HG02981 (cell line): Measurements from ENCODE around the gene TMEM150A.
"Not testable (repeated sequence)": the region's sequence is repeated elsewhere in the genome, so short reads cannot be mapped to it uniquely, and the experiment has no call there.

ENCODE experiments used
- ATAC-seq: cut with Tn5 transposase; IDR thresholded peaks from one replicate; pipeline ENCODE4 v1.9.1; 2021; ENCODE audit warnings: mild to moderate bottlenecking, moderate library complexity; ENCODE audit not compliant: unreplicated experiment

Gene TMEM150A

GRCh38 chr2:85602476-85603234 is at the start of gene TMEM150A:
TSS of gene TMEM150A (minus strand) at chr2:85602698. CDS start at chr2:85601948, 750 bp downstream.
- ATAC-seq = peak; percentile 96

GRCh38 chr2:85652056-85652455 is 49.6 kb upstream of the TMEM150A start:
- no peak for ATAC-seq

DNA sequence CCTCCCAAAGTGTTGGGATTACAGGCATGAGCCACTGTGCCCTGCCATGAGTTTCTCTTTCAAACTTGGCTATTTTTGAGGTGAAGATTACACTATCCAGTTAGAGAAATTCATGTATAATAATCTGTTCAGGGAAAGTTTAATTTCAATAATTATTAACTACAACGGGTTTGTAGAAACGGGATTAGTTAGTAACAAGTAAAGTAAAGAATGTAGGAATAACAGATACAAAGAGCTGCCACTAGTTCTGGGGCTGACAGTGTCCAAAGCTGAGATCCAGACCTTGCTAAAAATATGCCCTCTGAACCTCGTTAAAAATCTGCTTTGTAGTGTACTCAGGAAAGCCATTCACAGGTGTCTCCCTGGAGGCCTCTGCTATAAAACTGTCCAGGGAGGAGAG is 48.6 kb upstream of the TMEM150A start:
- no peak for ATAC-seq

DNA sequence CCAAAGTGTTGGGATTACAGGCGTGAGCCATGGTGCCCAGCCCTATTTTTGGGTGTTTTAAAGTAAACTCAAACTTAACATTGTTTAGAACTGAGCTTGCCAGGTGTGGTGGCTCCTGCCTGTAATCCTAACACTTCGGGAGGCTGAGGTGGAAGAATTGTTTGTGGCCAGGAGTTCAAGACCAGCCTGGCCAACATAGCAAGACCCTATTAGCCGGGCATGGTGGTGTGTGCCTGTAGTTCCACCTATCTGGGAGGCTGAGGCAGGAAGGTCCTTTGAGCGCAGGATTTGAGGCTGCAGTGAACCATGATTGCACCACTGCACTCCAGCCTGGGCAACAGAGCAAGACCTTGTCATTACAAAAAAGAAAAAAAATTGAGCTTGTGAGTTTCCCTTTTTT is 48.0 kb upstream of the TMEM150A start:
- no peak for ATAC-seq

- ATAC-seq = no peak
Measured at GRCh38 chr2:85649201-85650190, 47.0 kb upstream of the TMEM150A start.

GRCh38 chr2:85648619-85649018 is 46.1 kb upstream of the TMEM150A start:
- no peak for ATAC-seq

GRCh38 chr2:85647823-85648526 is 45.5 kb upstream of the TMEM150A start:
- ATAC-seq = peak; percentile 67

DNA sequence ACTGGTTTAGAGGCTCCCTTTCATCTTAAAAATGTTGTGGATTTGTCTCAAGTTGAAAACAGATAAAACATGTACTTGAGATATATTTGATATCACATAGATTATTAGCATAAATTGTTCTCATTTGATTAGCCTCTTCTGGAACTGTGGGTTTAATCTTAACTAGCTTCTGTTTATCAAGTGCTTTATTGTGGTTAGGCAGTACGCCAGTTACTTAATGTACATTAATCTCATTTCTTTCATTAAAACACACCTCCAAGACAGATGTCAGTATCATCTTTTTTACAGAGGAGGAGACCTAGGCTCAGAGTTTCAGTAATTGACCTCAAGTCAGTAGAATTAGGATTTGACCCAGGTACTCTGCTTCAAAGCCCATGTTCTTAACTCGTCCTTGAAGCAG is 43.7 kb upstream of the TMEM150A start:
- ATAC-seq = no peak

DNA sequence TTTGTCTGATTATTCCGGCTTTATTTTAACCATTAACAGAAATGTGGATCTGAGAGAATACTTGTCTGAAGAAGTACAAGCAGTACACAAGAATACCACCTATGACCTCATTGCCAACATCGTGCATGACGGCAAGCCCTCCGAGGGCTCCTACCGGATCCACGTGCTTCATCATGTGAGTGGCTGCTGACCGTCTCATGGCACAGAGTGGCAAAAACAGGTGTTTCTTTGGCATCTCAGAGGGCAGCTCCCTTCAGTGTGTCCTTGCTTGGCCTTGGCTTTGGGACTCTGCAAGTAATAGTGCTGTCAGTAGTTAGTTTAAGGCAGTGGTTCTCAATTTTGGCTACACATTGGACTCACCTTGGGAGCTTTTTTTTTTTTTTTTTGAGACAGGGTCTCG is 42.4 kb upstream of the TMEM150A start:
- ATAC-seq = no peak

GRCh38 chr2:85642725-85643124 is 40.2 kb upstream of the TMEM150A start:
- peak; percentile 73 for ATAC-seq

- ATAC-seq = no peak
Measured at GRCh38 chr2:85635636-85636035, 33.1 kb upstream of the TMEM150A start.

DNA sequence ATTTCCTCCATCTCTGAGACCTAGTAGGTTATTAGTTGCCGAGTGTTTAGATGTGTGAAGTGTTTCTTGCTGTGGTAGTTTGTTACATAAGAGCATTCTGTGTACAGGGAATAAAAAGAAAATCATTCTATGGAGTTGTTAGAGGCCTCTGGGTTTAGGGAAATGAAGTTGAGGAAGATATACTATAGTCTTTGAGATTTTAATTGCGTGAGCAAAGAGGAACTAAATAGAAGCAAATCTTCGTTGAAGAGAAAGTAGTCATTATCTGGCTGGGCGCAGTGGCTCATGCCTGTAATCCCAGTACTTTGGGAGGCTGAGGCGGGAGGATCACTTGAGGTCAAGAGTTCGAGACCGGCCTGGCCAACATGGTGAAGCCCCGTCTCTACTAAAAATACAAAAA is 32.5 kb upstream of the TMEM150A start:
- no peak for ATAC-seq

DNA sequence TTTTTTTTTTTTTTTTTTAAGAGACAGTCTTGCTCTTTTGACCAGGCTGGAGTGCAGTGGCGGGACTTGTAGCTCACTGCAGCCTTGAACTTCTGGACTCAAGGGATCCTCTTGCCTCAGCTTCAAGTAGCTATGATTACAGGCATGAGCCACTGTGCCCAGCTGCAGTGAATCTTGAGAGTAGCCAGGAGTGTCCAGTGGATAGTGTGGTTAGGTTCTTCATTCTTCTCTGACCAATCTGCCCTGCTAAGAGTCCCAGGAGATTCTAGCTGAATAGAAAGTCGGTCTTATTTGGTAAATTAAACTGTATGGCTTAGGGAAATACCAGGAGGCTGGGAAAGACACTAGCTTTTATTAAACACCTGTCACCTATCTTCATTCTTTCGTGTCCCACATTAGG is 28.8 kb upstream of the TMEM150A start:
- ATAC-seq = no peak

DNA sequence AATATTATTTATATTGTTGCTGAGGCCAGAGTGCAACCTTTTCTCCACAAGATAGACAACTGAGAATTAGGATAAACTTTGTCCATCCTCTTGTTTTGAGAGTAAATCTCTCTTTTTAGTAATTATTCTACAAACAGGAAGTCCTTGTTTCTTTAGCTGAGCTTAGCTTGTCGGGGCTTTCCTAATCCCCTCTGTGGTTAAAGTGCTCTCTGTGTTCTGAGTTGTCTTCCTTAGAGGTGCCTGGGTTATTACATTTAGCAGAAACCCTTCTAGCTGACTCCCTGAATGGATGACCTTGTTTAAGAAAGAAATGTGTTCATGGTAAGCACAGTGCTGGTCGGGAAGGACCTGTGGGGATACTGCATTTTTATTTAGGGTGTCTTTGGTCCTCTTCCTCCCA is 26.2 kb upstream of the TMEM150A start:
- no peak for ATAC-seq

GRCh38 chr2:85623991-85624390 is 21.5 kb upstream of the TMEM150A start:
- no peak for ATAC-seq

- no peak for ATAC-seq
Measured at GRCh38 chr2:85621338-85621737, 18.8 kb upstream of the TMEM150A start.

DNA sequence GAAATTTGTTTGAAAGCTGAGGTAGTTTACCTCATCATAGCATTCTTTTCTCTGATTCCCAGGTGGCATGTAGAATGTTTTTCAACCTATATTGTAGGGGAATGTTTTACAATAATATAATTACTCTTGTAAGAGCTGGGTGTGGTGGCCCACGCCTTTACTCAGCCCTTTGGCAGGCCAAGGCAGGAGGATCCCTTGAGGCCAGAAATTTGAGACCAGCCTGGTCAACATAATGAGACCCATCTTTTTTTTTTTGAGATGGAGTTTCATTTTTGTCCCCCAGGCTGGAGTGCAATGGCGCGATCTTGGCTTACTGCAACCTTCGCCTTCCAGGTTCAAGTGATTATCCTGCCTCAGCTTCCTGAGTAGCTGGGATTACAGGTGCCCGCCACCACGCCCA is 17.1 kb upstream of the TMEM150A start:
- no peak for ATAC-seq

DNA sequence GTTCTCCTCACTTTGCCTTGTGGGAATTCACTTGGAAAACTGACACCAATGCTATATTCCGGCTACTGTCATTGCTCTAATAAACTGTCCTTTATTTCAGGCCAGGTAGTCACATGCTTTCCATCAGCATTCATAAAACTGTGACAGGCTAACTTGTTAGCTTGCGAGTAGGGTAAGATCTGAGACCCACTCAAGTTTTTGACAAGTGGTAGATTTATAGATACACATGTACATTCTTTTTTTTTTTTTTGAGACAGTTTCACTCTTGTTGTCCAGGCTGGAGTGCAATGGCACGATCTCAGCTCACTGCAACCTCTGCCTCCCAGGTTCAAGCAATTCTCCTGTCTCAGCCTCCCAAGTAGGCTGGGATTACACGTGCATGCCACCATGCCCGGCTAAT is 15.2 kb upstream of the TMEM150A start:
- ATAC-seq = not testable (repeated sequence)

DNA sequence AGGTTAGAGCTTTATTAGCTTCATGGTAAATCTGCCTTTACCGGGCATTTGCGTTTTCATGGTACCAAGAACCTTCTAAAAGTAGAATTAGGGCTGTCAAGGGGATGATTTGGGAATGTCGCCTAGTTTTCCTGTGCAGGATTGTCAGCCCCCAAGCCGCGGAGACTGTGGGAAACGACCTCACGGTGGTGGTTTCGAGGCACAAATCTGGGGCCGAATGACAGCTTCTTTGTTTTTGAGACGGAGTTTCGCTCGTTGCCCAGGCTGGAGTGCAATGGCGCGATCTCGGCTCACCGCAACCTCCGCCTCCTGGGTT is 12.9 kb upstream of the TMEM150A start:
- ATAC-seq = no peak

DNA sequence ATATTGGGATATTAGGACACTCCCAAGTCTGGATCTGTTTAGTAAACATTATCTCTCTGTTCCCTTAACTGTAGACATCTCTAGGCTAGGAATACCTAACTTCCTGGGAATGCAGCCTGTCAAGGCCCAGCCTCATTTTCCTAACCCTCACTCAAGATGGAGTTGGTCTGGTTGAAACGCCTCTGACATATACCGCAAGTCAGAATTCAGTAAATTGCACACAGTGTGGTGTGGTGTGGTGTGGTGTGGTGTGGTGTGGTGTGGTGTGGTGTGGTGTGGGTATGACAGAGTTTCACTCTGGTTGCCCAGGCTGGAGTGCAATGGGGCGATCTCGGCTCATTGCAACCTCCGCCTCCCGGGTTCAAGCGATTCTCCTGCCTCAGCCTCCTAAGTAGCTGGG is 12.3 kb upstream of the TMEM150A start:
- ATAC-seq = not testable (repeated sequence)

GRCh38 chr2:85613717-85614515 is 11.4 kb upstream of the TMEM150A start:
- no peak for ATAC-seq
